HG02610 (cell line): ENCODE data around the gene MLLT1.
A peak's percentile ranks its signal among the peaks of the same experiment; 100 is the strongest.
"Not testable (repeated sequence)": the region's sequence is repeated elsewhere in the genome, so short reads cannot be mapped to it uniquely, and the experiment has no call there.

ENCODE experiments used
- ATAC-seq: cut with Tn5 transposase; IDR thresholded peaks from one replicate; pipeline ENCODE4 v1.9.1; 2021; ENCODE audit warnings: mild to moderate bottlenecking, moderate library complexity; ENCODE audit not compliant: unreplicated experiment

Gene MLLT1, protein sequence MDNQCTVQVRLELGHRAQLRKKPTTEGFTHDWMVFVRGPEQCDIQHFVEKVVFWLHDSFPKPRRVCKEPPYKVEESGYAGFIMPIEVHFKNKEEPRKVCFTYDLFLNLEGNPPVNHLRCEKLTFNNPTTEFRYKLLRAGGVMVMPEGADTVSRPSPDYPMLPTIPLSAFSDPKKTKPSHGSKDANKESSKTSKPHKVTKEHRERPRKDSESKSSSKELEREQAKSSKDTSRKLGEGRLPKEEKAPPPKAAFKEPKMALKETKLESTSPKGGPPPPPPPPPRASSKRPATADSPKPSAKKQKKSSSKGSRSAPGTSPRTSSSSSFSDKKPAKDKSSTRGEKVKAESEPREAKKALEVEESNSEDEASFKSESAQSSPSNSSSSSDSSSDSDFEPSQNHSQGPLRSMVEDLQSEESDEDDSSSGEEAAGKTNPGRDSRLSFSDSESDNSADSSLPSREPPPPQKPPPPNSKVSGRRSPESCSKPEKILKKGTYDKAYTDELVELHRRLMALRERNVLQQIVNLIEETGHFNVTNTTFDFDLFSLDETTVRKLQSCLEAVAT

GRCh38 chr19:6279931-6280591, at the start of gene MLLT1:
MLLT1 (minus strand) TSS chr19:6279975; CDS start chr19:6279784, 191 bp downstream.
- ATAC-seq = peak; percentile 90

DNA sequence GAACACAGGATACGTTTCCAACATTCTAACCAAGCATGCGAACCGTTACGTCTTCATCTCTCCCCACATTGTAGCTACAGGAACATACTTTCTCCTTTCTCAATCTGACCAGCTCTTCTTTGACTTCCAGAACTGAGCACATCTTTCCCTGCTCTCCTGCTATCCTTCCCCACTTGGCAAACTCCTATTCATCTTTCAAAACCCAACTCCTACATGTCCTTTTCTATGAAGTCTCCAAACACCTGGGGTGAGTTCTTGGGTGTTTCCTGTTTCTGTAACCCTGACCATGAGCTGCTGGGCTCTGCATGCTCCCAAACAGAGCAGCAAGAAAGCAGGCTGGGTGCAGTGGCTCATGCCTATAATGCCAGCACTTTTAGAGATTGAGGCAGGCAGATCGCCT, 47.0 kb upstream of the MLLT1 start:
- no peak for ATAC-seq

GRCh38 chr19:6325614-6326013, 45.8 kb upstream of the MLLT1 start:
- ATAC-seq = no peak

DNA sequence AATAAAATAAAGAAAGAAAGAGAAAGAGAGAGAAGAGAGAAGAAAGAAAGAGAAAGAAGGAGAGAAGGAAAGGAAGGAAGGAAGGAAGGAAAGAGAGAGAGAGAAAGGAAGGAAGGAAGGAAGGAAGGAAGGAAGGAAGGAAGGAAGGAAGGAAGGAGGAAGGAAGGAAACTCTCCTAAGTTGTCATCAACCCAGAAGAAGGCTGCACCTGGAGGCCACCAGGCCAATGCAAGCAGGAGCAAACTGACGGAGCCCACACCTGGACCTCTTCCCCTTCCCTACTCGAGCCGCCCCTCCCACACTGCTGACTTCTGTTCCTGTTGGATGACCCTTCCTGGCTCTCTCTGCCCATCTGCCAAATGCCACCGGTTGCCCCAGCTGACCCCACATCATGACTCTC, 45.0 kb upstream of the MLLT1 start:
- ATAC-seq = no peak

- no peak for ATAC-seq
Observed at GRCh38 chr19:6322284-6322683, 42.5 kb upstream of the MLLT1 start.

DNA sequence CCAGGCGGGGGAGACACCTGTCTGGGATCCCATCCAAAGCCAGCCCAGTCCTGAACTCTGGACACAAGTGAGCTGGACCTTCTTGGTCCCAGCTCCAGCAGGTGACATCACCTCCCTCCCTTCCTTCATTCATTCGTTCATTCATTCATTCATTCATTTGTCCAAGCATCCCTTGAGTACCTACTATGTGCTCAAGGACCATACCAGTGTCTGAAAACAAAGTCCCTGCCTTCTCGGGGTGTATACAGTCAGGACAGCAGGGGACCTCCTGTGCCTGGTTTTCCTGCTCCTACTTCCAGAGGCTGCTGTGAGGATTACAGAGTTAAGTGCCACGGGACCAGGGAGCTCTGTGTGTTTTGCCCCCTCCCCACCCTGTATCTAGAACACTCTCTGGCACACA, 39.6 kb upstream of the MLLT1 start:
- no peak for ATAC-seq

GRCh38 chr19:6318772-6319171, 39.0 kb upstream of the MLLT1 start:
- ATAC-seq = no peak

GRCh38 chr19:6315646-6316045, 35.9 kb upstream of the MLLT1 start:
- ATAC-seq = not testable (repeated sequence)

GRCh38 chr19:6313398-6313969, 33.7 kb upstream of the MLLT1 start:
- ATAC-seq = no peak

GRCh38 chr19:6312018-6312417, 32.2 kb upstream of the MLLT1 start:
- no peak for ATAC-seq

DNA sequence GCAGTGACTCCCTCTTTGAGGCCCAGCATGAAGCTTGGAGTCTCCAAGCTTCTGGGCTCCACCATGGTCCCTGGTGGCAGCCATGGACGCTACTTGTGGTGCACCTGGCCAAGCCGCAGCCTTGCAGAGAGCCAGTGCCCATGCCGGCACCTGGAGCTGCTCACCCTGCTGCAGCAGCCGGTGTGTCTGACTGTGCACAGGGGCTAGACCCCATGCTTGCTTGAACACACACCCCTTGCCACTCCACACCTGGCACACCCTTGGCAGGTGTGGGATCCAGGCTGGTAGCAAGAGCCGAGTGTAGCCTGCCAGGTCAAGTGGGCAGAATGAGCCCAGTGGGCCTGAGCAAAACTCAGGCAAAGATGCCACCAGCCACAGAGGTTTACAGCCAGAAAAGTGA, 18.6 kb upstream of the MLLT1 start:
- ATAC-seq = no peak

DNA sequence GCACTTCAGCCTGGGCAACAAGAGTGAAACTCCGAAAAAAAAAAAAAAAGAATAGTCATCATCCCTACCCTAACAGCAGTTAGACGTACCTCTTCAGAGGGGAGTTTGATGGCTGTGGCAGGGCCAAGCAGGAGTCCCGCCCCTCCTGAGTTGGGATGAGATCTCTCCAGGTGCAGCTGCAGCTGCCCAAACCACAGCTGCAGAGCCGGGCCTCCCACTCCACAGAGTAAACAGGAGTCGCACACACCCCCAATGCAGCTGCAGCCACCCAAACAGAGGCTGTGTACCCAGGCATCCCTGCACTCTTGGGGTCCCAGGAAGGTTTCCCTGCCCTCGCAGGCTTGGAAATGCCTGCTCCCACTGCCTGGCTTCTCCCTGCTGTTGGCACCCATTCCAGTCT, 17.4 kb upstream of the MLLT1 start:
- no peak for ATAC-seq

GRCh38 chr19:6292006-6292405, 12.2 kb upstream of the MLLT1 start:
- ATAC-seq = no peak

DNA sequence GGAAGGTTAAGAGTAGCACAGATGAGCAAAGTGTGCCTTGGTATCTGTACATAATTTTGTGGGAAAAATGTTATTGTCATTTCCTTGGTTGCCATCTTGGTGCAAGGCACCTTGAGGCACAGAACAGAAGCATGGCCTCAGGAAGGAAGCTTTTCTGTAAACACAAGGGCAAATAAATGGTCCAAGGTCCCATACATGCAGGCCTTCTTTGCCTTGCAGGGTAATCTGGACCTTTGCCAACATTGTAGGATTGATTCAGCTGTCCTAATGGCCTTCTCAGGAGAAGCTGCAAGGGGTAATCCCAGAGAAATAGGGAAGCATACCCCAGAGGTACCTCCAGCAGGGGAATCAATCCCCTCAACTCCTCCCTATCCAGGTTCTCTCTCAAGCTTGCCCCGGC, 9.0 kb upstream of the MLLT1 start:
- ATAC-seq = no peak

GRCh38 chr19:6287269-6287885, 7.6 kb upstream of the MLLT1 start:
- no peak for ATAC-seq

DNA sequence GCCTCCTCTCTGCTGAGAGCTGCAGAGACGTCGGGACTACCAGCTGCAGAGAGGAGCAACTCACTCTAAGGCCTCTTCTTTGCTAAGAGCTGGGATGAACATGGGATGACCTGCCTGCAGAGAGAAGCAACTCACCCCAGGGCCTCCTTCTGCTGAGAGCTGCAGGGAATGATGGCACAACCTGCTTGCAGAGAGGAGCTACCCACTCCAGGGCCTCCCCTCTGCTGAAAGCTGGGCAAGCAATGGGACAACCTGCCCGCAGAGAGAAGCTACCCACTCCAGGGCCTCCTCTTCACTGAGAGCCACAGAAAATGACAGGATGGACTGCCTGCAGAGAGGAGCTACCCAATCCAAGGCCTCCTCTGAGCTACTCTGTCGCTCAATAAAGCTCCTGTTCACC, 6.9 kb upstream of the MLLT1 start:
- no peak for ATAC-seq

GRCh38 chr19:6282393-6282792, 2.6 kb upstream of the MLLT1 start:
- not testable (repeated sequence) for ATAC-seq

DNA sequence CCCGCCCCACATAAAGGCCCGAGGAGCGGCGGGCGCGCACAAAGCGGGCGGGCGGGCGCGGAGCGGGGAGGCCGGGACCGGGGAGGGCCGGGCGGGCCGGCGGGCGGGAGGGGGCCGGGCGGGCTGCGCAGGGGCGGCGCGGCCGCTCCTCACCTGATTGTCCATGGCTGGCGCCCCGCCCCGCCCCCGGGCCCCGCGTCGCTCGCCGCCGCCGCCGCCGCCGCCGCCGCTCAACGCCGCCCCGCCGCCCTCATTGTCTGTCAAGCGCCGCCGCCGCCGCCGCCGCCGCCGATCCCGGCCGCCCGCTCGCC, 200 bp downstream of the MLLT1 start:
- peak; percentile 21 for ATAC-seq

GRCh38 chr19:6278740-6279619, 795 bp downstream of the MLLT1 start:
- ATAC-seq = no peak

- ATAC-seq = no peak
Observed at GRCh38 chr19:6278051-6278450, 1.7 kb downstream of the MLLT1 start.

GRCh38 chr19:6276447-6276846, 3.3 kb downstream of the MLLT1 start:
- no peak for ATAC-seq
